ENCODE results near the gene ITPR1.
A peak's percentile ranks its signal among the peaks of the same experiment; 100 is the strongest.

Gene ITPR1

GRCh38 chr3:4741404-4742307, 248.5 kb downstream of the ITPR1 start:
- H3K27me3 ChIP-seq (ENCODE audit: control insufficient read depth in 1 of 2, insufficient read depth in 1 of 2, low read length in 2 of 2): no peaks in the 10 kb centered on the region
- peak overlapping the region in 1 of 2 experiments; percentile 59 for H2BK12ac ChIP-seq (ENCODE audit: low read length in 2 of 2)
- no peak overlapping the region for H2BK5ac ChIP-seq (ENCODE audit: low read depth, low read length, poor library complexity, severe bottlenecking)
- H2BK15ac ChIP-seq (ENCODE audit: low read depth, poor library complexity, severe bottlenecking): peak overlapping the region; percentile 85
- no peak overlapping the region for H2BK120ac ChIP-seq (ENCODE audit: low read depth, low read length)
- peak; percentile 90 for DNase-seq
- H3K18ac ChIP-seq (ENCODE audit: low read depth in 1 of 2, low read length in 2 of 2): peak overlapping the region in 1 of 2 experiments; percentile 37
- no peaks in the 10 kb centered on the region for H3K9me3 ChIP-seq (ENCODE audit: control insufficient read depth, low read length)
- peak overlapping the region; percentile 46 for H3K27ac ChIP-seq (ENCODE audit: low read length, poor library complexity, severe bottlenecking)
- H3K4me2 ChIP-seq (ENCODE audit: low read length, poor library complexity, severe bottlenecking): no peak overlapping the region
- H4K8ac ChIP-seq (ENCODE audit: low read length): peak overlapping the region; percentile 21
- no peak overlapping the region for H4K91ac ChIP-seq (ENCODE audit: low read length)
- H3K4ac ChIP-seq (ENCODE audit: low read depth in 1 of 2, low read length in 2 of 2): no peak overlapping the region
- WGBS: 64% methylated on average over 14 of the region's 14 CpGs
- peak overlapping the region; percentile 59 for H3K9ac ChIP-seq (ENCODE audit: low read length)
- no peaks in the 10 kb centered on the region for H3K79me1 ChIP-seq (replicated peaks; ENCODE audit: low read length, poor library complexity, severe bottlenecking)
- H2AK5ac ChIP-seq (ENCODE audit: low read length, severe bottlenecking): peak overlapping the region; percentile 28
- H3K4me1 ChIP-seq (ENCODE audit: control insufficient read depth, insufficient read depth, low read depth, low read length): peaks cover 28% of the 10 kb centered on the region
- H3K14ac ChIP-seq (ENCODE audit: low read length in 2 of 2): peak overlapping the region in 1 of 2 experiments; percentile 29
- H3K23ac ChIP-seq (ENCODE audit: low read length in 2 of 2): no peak overlapping the region
- H2AFZ ChIP-seq (ENCODE audit: low read depth, low read length): no peak overlapping the region
- H3K4me3 ChIP-seq (ENCODE audit: insufficient read depth in 1 of 2, low read depth in 1 of 2, low read length in 2 of 2): no peak overlapping the region
- no peaks in the 10 kb centered on the region for H3K36me3 ChIP-seq (ENCODE audit: control insufficient read depth in 1 of 2, insufficient read depth in 2 of 2, low read depth in 1 of 2, low read length in 2 of 2)

- whole genome bisulfite sequencing: 100% methylated on average over 2 of the region's 5 CpGs
- H2BK15ac ChIP-seq (ENCODE audit: low read depth, poor library complexity, severe bottlenecking): no peak overlapping the region
Observed at GRCh38 chr3:4742359-4742758, 249.2 kb downstream of the ITPR1 start.

GRCh38 chr3:4743371-4743770, 250.2 kb downstream of the ITPR1 start:
- Histone ChIP-seq H2AK5ac (ENCODE audit: low read length, severe bottlenecking) (peak overlapping the region; percentile 98), H4K8ac (ENCODE audit: low read length) (no peak overlapping the region), H3K27me3 (ENCODE audit: control insufficient read depth in 1 of 2, insufficient read depth in 1 of 2, low read length in 2 of 2) (no peaks in the 10 kb centered on the region), H2BK12ac (ENCODE audit: low read length in 2 of 2) (peak overlapping the region in 1 of 2 experiments; percentile 45), H3K4me3 (ENCODE audit: insufficient read depth in 1 of 2, low read depth in 1 of 2, low read length in 2 of 2) (no peak overlapping the region), H2BK120ac (ENCODE audit: low read depth, low read length) (no peak overlapping the region), H3K27ac (ENCODE audit: low read length, poor library complexity, severe bottlenecking) (no peak overlapping the region), H3K4ac (ENCODE audit: low read depth in 1 of 2, low read length in 2 of 2) (no peak overlapping the region), H3K9me3 (ENCODE audit: control insufficient read depth, low read length) (no peaks in the 10 kb centered on the region), H2AFZ (ENCODE audit: low read depth, low read length) (no peak overlapping the region), H3K9ac (ENCODE audit: low read length) (no peak overlapping the region), H3K79me1 (replicated peaks; ENCODE audit: low read length, poor library complexity, severe bottlenecking) (no peaks in the 10 kb centered on the region), H3K4me1 (ENCODE audit: control insufficient read depth, insufficient read depth, low read depth, low read length) (peaks cover 29% of the 10 kb centered on the region), H2BK5ac (ENCODE audit: low read depth, low read length, poor library complexity, severe bottlenecking) (no peak overlapping the region), H3K14ac (ENCODE audit: low read length in 2 of 2) (no peak overlapping the region), H3K36me3 (ENCODE audit: control insufficient read depth in 1 of 2, insufficient read depth in 2 of 2, low read depth in 1 of 2, low read length in 2 of 2) (no peaks in the 10 kb centered on the region), H2BK15ac (ENCODE audit: low read depth, poor library complexity, severe bottlenecking) (no peak overlapping the region), H3K23ac (ENCODE audit: low read length in 2 of 2) (no peak overlapping the region), H3K18ac (ENCODE audit: low read depth in 1 of 2, low read length in 2 of 2) (no peak overlapping the region), H4K91ac (ENCODE audit: low read length) (no peak overlapping the region), H3K4me2 (ENCODE audit: low read length, poor library complexity, severe bottlenecking) (no peak overlapping the region)
- DNase-seq: no peak
- 94% methylated on average over 4 of the region's 4 CpGs for WGBS

More at GRCh38 chr3:4742359-4742758, 249.2 kb downstream of the ITPR1 start:
- no peaks in the 10 kb centered on the region for H3K9me3 ChIP-seq (ENCODE audit: control insufficient read depth, low read length)
- no peak overlapping the region for H2BK5ac ChIP-seq (ENCODE audit: low read depth, low read length, poor library complexity, severe bottlenecking)
- H3K23ac ChIP-seq (ENCODE audit: low read length in 2 of 2): no peak overlapping the region
- H3K4me1 ChIP-seq (ENCODE audit: control insufficient read depth, insufficient read depth, low read depth, low read length): peaks cover 31% of the 10 kb centered on the region
- peak overlapping the region in 1 of 2 experiments; percentile 51 for H2BK12ac ChIP-seq (ENCODE audit: low read length in 2 of 2)
- H3K9ac ChIP-seq (ENCODE audit: low read length): peak overlapping the region; percentile 59
- no peak overlapping the region for H2AFZ ChIP-seq (ENCODE audit: low read depth, low read length)
- H4K91ac ChIP-seq (ENCODE audit: low read length): no peak overlapping the region
- no peak overlapping the region for H3K27ac ChIP-seq (ENCODE audit: low read length, poor library complexity, severe bottlenecking)
- no peak for DNase-seq
- no peaks in the 10 kb centered on the region for H3K79me1 ChIP-seq (replicated peaks; ENCODE audit: low read length, poor library complexity, severe bottlenecking)
- no peaks in the 10 kb centered on the region for H3K27me3 ChIP-seq (ENCODE audit: control insufficient read depth in 1 of 2, insufficient read depth in 1 of 2, low read length in 2 of 2)
- no peak overlapping the region for H4K8ac ChIP-seq (ENCODE audit: low read length)
- no peak overlapping the region for H3K18ac ChIP-seq (ENCODE audit: low read depth in 1 of 2, low read length in 2 of 2)
- H2BK120ac ChIP-seq (ENCODE audit: low read depth, low read length): no peak overlapping the region
- H3K4me3 ChIP-seq (ENCODE audit: insufficient read depth in 1 of 2, low read depth in 1 of 2, low read length in 2 of 2): no peak overlapping the region
- no peak overlapping the region for H3K14ac ChIP-seq (ENCODE audit: low read length in 2 of 2)
- peak overlapping the region; percentile 28 for H2AK5ac ChIP-seq (ENCODE audit: low read length, severe bottlenecking)
- no peaks in the 10 kb centered on the region for H3K36me3 ChIP-seq (ENCODE audit: control insufficient read depth in 1 of 2, insufficient read depth in 2 of 2, low read depth in 1 of 2, low read length in 2 of 2)
- no peak overlapping the region for H3K4me2 ChIP-seq (ENCODE audit: low read length, poor library complexity, severe bottlenecking)
- no peak overlapping the region for H3K4ac ChIP-seq (ENCODE audit: low read depth in 1 of 2, low read length in 2 of 2)

- DNase-seq: peak; percentile 74
- H2AFZ ChIP-seq (ENCODE audit: low read depth, low read length): no peak overlapping the region
Observed at GRCh38 chr3:4744405-4745234, 251.5 kb downstream of the ITPR1 start.

More at GRCh38 chr3:4744405-4745234, 251.5 kb downstream of the ITPR1 start:
- Histone ChIP-seq H2BK5ac (ENCODE audit: low read depth, low read length, poor library complexity, severe bottlenecking) (peak overlapping the region; percentile 74), H4K8ac (ENCODE audit: low read length) (no peak overlapping the region), H3K18ac (ENCODE audit: low read depth in 1 of 2, low read length in 2 of 2) (no peak overlapping the region), H2BK12ac (ENCODE audit: low read length in 2 of 2) (no peak overlapping the region), H3K4me2 (ENCODE audit: low read length, poor library complexity, severe bottlenecking) (no peak overlapping the region), H2BK15ac (ENCODE audit: low read depth, poor library complexity, severe bottlenecking) (no peak overlapping the region), H3K9ac (ENCODE audit: low read length) (no peak overlapping the region), H3K9me3 (ENCODE audit: control insufficient read depth, low read length) (no peaks in the 10 kb centered on the region), H2AK5ac (ENCODE audit: low read length, severe bottlenecking) (no peak overlapping the region), H3K36me3 (ENCODE audit: control insufficient read depth in 1 of 2, insufficient read depth in 2 of 2, low read depth in 1 of 2, low read length in 2 of 2) (no peaks in the 10 kb centered on the region), H3K27me3 (ENCODE audit: control insufficient read depth in 1 of 2, insufficient read depth in 1 of 2, low read length in 2 of 2) (no peaks in the 10 kb centered on the region), H3K4me3 (ENCODE audit: insufficient read depth in 1 of 2, low read depth in 1 of 2, low read length in 2 of 2) (no peak overlapping the region), H3K4ac (ENCODE audit: low read depth in 1 of 2, low read length in 2 of 2) (no peak overlapping the region), H3K4me1 (ENCODE audit: control insufficient read depth, insufficient read depth, low read depth, low read length) (peaks cover 24% of the 10 kb centered on the region), H4K91ac (ENCODE audit: low read length) (no peak overlapping the region), H3K23ac (ENCODE audit: low read length in 2 of 2) (no peak overlapping the region), H2BK120ac (ENCODE audit: low read depth, low read length) (no peak overlapping the region), H3K79me1 (replicated peaks; ENCODE audit: low read length, poor library complexity, severe bottlenecking) (no peaks in the 10 kb centered on the region), H3K14ac (ENCODE audit: low read length in 2 of 2) (no peak overlapping the region), H3K27ac (ENCODE audit: low read length, poor library complexity, severe bottlenecking) (peak overlapping the region; percentile 79)
- WGBS: 29% methylated on average over 3 of the region's 3 CpGs

Measured in mesenchymal stem cell (in vitro differentiated cells and primary cell).